Lung (tissue), 12 donors: ENCODE results near the gene AP1G1. TPM values are rescaled to one million over a fixed set of nuclear protein-coding genes. Genes with fewer than 3 reads are reported as not detected.

ENCODE experiments used
- ATAC-seq: fragments of 200-7000 bp; cut with Tn5 transposase; one replicate; pipeline ENCODE4 v1.9.1; 2020; ENCODE audit warnings: moderate number of reproducible peaks; ENCODE audit not compliant: insufficient read depth, low FRiP score
- DNase-seq, 3 donors: peaks; one replicate each; pipeline ENCODE4 v3.0.0-alpha.2; 2013 to 2017
- H3K27ac ChIP-seq, 2 donors: one replicate each; pipeline ENCODE4 v1.5.1; 2013; ENCODE audit warnings: mild to moderate bottlenecking in 2 of 2, moderate library complexity in 2 of 2, control low read depth in 1 of 2, inconsistent platforms in 1 of 2, low read depth in 1 of 2, low read length in 1 of 2
- H3K27me3 ChIP-seq, 3 donors: one replicate each; pipeline ENCODE4 v1.5.1; 2013; ENCODE audit warnings: low read length in 2 of 3; ENCODE audit not compliant: control insufficient read depth in 3 of 3, insufficient read depth in 3 of 3
- H3K36me3 ChIP-seq, 4 donors: one replicate each; pipeline ENCODE4 v1.5.1; 2013; ENCODE audit warnings: low read length in 4 of 4, mild to moderate bottlenecking in 1 of 4, moderate library complexity in 1 of 4; ENCODE audit not compliant: control insufficient read depth in 4 of 4, insufficient read depth in 4 of 4
- H3K4me1 ChIP-seq, 5 donors: one replicate each; pipeline ENCODE4 v1.5.1; 2013; ENCODE audit warnings: low read length in 5 of 5, mild to moderate bottlenecking in 2 of 5, moderate library complexity in 1 of 5; ENCODE audit not compliant: control insufficient read depth in 5 of 5, insufficient read depth in 5 of 5
- H3K4me3 ChIP-seq: one replicate; pipeline ENCODE4 v1.5.1; 2013; ENCODE audit warnings: mild to moderate bottlenecking, control low read depth, moderate library complexity
- H3K9ac ChIP-seq, 2 donors: one replicate each; pipeline ENCODE4 v1.5.1; 2013; ENCODE audit warnings: low read length in 2 of 2, control low read depth in 1 of 2; ENCODE audit not compliant: insufficient read depth in 1 of 2
- H3K9me3 ChIP-seq, 4 donors: one replicate each; pipeline ENCODE4 v1.5.1; 2013; ENCODE audit warnings: low read length in 3 of 4, mild to moderate bottlenecking in 1 of 4, moderate library complexity in 1 of 4; ENCODE audit not compliant: control insufficient read depth in 4 of 4, insufficient read depth in 3 of 4
- CTCF ChIP-seq: IDR thresholded peaks from 2 replicates; pipeline ENCODE4 v1.5.1; 2012; ENCODE audit warnings: mild to moderate bottlenecking; ENCODE audit errors: control extremely low read depth, extremely low read depth
- WGBS, 2 donors: extraction: QIAGEN DNeasy Blood & Tissue Kit; methylation state at CpG; one replicate each; pipeline ENCODE4 v1.1.7; 2013; 5-methylcytosine and 5-hydroxymethylcytosine counted together
- polyA plus RNA-seq, 2 donors: library from polyadenylated mRNA; stranded (reverse); fragments of 200-250 nt; gene quantifications; one replicate each; pipeline ENCODE4 v1.2.1, GENCODE V29; 2013
- total RNA-seq, 2 donors: library from RNA; depleted of rRNA in 1 of 2; stranded (reverse); fragments of >200 nt in 1 of 2; gene quantifications; one replicate each; pipeline ENCODE4 v1.2.1, GENCODE V29; 2014 to 2021
- donor health status: control.
- donor health status: control.
- donor health status: Bipolar disorder and iron deficiency.
- donor health status: healthy.
- donor health status: DM: yes; HTN: yes; CAD: no.

The AP1G1 gene
- total and polyA plus RNA-seq, 4 donors: 14.7 to 136 (median 64.5) TPM

DNA sequence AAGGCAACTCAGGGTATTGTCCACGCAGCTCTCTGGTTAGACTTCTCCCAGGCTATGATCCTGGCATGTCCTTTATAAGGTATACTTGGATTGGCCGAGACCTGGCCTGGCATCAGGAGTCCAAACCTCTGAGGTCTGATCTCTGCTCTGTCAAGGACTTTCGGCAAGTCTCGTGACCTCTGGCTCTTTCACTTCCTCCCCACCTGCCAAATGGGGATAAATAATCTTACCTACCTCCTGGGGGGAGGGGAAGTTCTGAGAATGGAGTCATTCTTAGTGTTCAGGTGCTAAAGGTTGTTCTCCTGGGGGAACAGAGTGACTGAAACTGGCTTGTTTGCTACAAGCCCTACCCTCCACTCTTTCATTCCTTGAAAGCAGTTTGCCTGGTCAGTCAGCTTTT lies 44.8 kb upstream of the AP1G1 start:
- no peaks in the 10 kb centered on the region for H3K9me3 ChIP-seq
- TF ChIP-seq CTCF: no peak
- ATAC-seq: no peak
- no peak overlapping the region for H3K4me3 ChIP-seq
- H3K27me3 ChIP-seq: no peaks in the 10 kb centered on the region
- peaks cover 16 to 48% (median 28%) of the 10 kb centered on the region in 4 donors for H3K36me3 ChIP-seq
- WGBS, 2 donors: 86 to 93% methylated on average over 4 of the region's 4 CpGs
- peaks cover 0 to 7% (median 0%) of the 10 kb centered on the region in 5 donors for H3K4me1 ChIP-seq
- no peak overlapping the region for H3K9ac ChIP-seq
- no peak for DNase-seq
- H3K27ac ChIP-seq: no peak overlapping the region

GRCh38 chr16:71852561-71852960 lies 43.9 kb upstream of the AP1G1 start:
- Histone ChIP-seq H3K9me3 (no peaks in the 10 kb centered on the region), H3K27me3 (no peaks in the 10 kb centered on the region), H3K27ac (no peak overlapping the region), H3K4me3 (no peak overlapping the region), H3K4me1 (peaks cover 0 to 7% (median 0%) of the 10 kb centered on the region in 5 donors), H3K9ac (no peak overlapping the region), H3K36me3 (peaks cover 16 to 48% (median 32%) of the 10 kb centered on the region in 4 donors)
- no peak for TF ChIP-seq CTCF
- ATAC-seq: no peak
- DNase-seq: no peak
- 98% methylated on average over 4 of the region's 4 CpGs for WGBS, 2 donors

GRCh38 chr16:71852158-71852557 lies 43.5 kb upstream of the AP1G1 start:
- Histone ChIP-seq H3K4me3 (no peak overlapping the region), H3K9me3 (no peaks in the 10 kb centered on the region), H3K27me3 (no peaks in the 10 kb centered on the region), H3K36me3 (peaks cover 16 to 45% (median 32%) of the 10 kb centered on the region in 4 donors), H3K4me1 (peaks cover 0 to 8% (median under 1%) of the 10 kb centered on the region in 5 donors), H3K9ac (no peak overlapping the region), H3K27ac (no peak overlapping the region)
- WGBS, 2 donors: 83 to 89% methylated on average over 3 of the region's 3 CpGs
- ATAC-seq (no peak), DNase-seq (no peak)
- no peak for TF ChIP-seq CTCF

DNA sequence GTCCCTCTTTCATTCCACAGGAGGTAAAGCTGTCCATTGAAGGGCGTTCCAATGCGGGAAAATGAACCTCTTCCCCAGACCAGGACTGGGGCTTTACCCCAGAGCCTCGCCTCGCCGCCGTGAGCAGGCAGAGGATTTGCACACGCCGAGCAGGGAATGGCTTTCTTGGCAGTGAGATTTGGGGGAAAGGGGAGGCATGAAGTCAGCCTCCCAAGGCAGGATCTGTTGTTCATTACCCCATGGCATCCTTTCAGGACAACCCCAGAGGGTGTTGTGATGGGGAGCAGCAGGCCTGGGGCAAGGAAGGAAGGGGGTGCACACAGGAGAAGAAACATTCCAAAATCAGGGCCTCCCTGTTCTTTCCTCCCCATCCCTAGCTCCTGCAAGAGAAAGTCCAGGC lies 43.1 kb upstream of the AP1G1 start:
- H3K36me3 ChIP-seq: peaks cover 16 to 45% (median 32%) of the 10 kb centered on the region in 4 donors
- no peak for TF ChIP-seq CTCF
- DNase-seq (no peak), ATAC-seq (no peak)
- H3K27ac ChIP-seq: no peak overlapping the region
- H3K4me1 ChIP-seq: peaks cover 0 to 12% (median 4%) of the 10 kb centered on the region in 5 donors
- no peaks in the 10 kb centered on the region for H3K27me3 ChIP-seq
- no peak overlapping the region for H3K4me3 ChIP-seq
- H3K9me3 ChIP-seq: no peaks in the 10 kb centered on the region
- H3K9ac ChIP-seq: no peak overlapping the region
- 96 to 97% methylated on average over 8 of the region's 8 CpGs for WGBS, 2 donors
